H1 (cell line): ENCODE measurements around the gene MACROD1. TPM values are rescaled to one million over a fixed set of nuclear protein-coding genes. Genes with fewer than 3 reads are reported as not detected.

Experiments used
- BCL11A ChIP-seq, 2 experiments: IDR thresholded peaks; one replicate each; pipeline ENCODE4 v1.6.1; 2011; ENCODE audit warnings: low read depth in 2 of 2, low read length in 2 of 2, mild to moderate bottlenecking in 2 of 2
- CHD7 ChIP-seq: fragments of 300-600 bp; sonication (generic); IDR thresholded peaks from 2 replicates; pipeline ENCODE4 v1.7.1; 2012; ENCODE audit warnings: low read length, moderate library complexity, mild to moderate bottlenecking, inconsistent platforms; ENCODE audit not compliant: insufficient replicate concordance
- GTF2F1 ChIP-seq: IDR thresholded peaks from 2 replicates; pipeline ENCODE4 v1.6.1; 2012; ENCODE audit warnings: low read depth, low read length, improper control_type of control experiment, borderline replicate concordance
- KDM4A ChIP-seq: IDR thresholded peaks from one replicate; pipeline ENCODE4 v1.7.1; 2012; ENCODE audit warnings: low read depth, mild to moderate bottlenecking, moderate library complexity, low read length, inconsistent platforms; ENCODE audit not compliant: severe bottlenecking
- NRF1 ChIP-seq: IDR thresholded peaks from 2 replicates; pipeline ENCODE4 v1.6.1; 2011; ENCODE audit warnings: mild to moderate bottlenecking, low read depth, low read length, improper control_type of control experiment
- TAF7 ChIP-seq: optimal IDR thresholded peaks from 2 replicates; pipeline ENCODE3; 2011; ENCODE audit warnings: low read depth, mild to moderate bottlenecking, inconsistent platforms, low read length, moderate library complexity, borderline replicate concordance
- YY1 ChIP-seq: IDR thresholded peaks from 2 replicates; pipeline ENCODE4 v1.6.1; 2011; ENCODE audit warnings: low read depth, mild to moderate bottlenecking, low read length
- polyA plus RNA-seq, 7 experiments: library from polyadenylated mRNA; depleted of rRNA in 3 of 7; stranded (reverse) in 5 of 7; unstranded in 2 of 7; fragments of >200 nt in 5 of 7; fragments of 200-250 nt in 2 of 7; gene quantifications; 1 replicate in 5 of 7; 2 replicates in 1 of 7; 4 replicates in 1 of 7; pipeline versions ENCODE4 v1.2.1 to v1.2.3, GENCODE V29; 2011 to 2013; ENCODE audit warnings: missing spikeins in 2 of 7, mixed read lengths in 2 of 7
- total RNA-seq: library from RNA; stranded (reverse); fragmentation: NEBNext Ultra II Directional; extraction: Animal tissue kit (Norgen Biotek cat#: 25700); gene quantifications from 2 replicates; pipeline ENCODE4 v1.2.1, GENCODE V29; 2021

The MACROD1 gene
- total and polyA plus RNA-seq, 2 of the 8 experiments (the other 6 are each of a cell fraction or from before 2014, with no cell fraction given) = 19.5 to 34.1 TPM

GRCh38 chr11:64067230-64067993, 98.5 kb downstream of the MACROD1 start (continued):
- TF ChIP-seq CHD7 = no peak
- TF ChIP-seq TAF7 = no peak
- TF ChIP-seq NRF1 = no peak
- TF ChIP-seq YY1 = no peak
- TF ChIP-seq GTF2F1 = no peak
- no peak for TF ChIP-seq KDM4A
- TF ChIP-seq BCL11A (IDR thresholded peaks at IDR 0.05; ENCODE audit: low read depth in 2 of 2, low read length in 2 of 2) = no peak
